Gastrocnemius medialis (tissue), 4 donors: ENCODE results near the gene GABRD. TPM values are rescaled to one million over a fixed set of nuclear protein-coding genes. Genes with fewer than 3 reads are reported as not detected.

Experiments used
- ATAC-seq, 2 donors: fragments of 150-250 bp; one replicate each; pipeline ENCODE4 v1.9.1; 2016
- DNase-seq, 2 donors: peaks; one replicate each; pipeline ENCODE4 v3.0.0-alpha.2; 2019
- H3K27ac ChIP-seq, 4 donors: fragments of 200-600 bp; sonication (generic); 1 replicate in 1 of 4; 2 replicates in 3 of 4; pipeline ENCODE4 v1.5.1; 2016 to 2018; ENCODE audit warnings: mild to moderate bottlenecking in 2 of 4, moderate library complexity in 1 of 4
- H3K27me3 ChIP-seq, 3 donors: fragments of 200-600 bp; sonication (generic) in 2 of 3; 1 replicate in 1 of 3; 2 replicates in 2 of 3; pipeline versions ENCODE4 v1.5.1 to v1.6.0; 2016 to 2019; ENCODE audit warnings: mild to moderate bottlenecking in 1 of 3, moderate library complexity in 1 of 3
- H3K36me3 ChIP-seq, 2 donors: fragments of 200-600 bp; sonication (generic) in 1 of 2; one replicate each; pipeline ENCODE4 v1.5.1; 2017 to 2018
- H3K4me1 ChIP-seq, 2 donors: fragments of 200-600 bp; sonication (generic) in 1 of 2; one replicate each; pipeline ENCODE4 v1.5.1; 2016 to 2017; ENCODE audit warnings: mild to moderate bottlenecking in 2 of 2
- H3K4me3 ChIP-seq, 4 donors: fragments of 200-600 bp; sonication (generic) in 3 of 4; 1 replicate in 1 of 4; 2 replicates in 3 of 4; pipeline ENCODE4 v1.5.1; 2016 to 2019; ENCODE audit warnings: mild to moderate bottlenecking in 2 of 4
- H3K9me3 ChIP-seq, 3 donors: fragments of 200-600 bp; sonication (generic) in 2 of 3; 1 replicate in 1 of 3; 2 replicates in 2 of 3; pipeline ENCODE4 v1.5.1; 2016 to 2019
- POLR2A ChIP-seq, 2 donors: fragments of 450-650 bp; IDR thresholded peaks; one replicate each; pipeline ENCODE4 v1.6.1; 2017; ENCODE audit warnings: antibody characterized with exemption in 2 of 2, mild to moderate bottlenecking in 2 of 2, moderate library complexity in 2 of 2
- in situ Hi-C, 4 donors: fragments of 200-750 bp; cut with MboI; loops; one replicate each; pipeline versions ENCODE4 v1.15.0 to v1.8.0; 2017; ENCODE audit warnings: low sequenced_read_pairs in 4 of 4
- intact Hi-C: fragments of 100-400 bp; cut with DNase I; formaldehyde crosslinking; loops from one replicate; pipeline ENCODE4 v1.15.1; 2023; ENCODE audit warnings: low total_unique reads
- total RNA-seq, 4 donors: library from RNA; depleted of rRNA; stranded (reverse); fragments of >200 nt; gene quantifications; one replicate each; pipeline versions ENCODE4 v1.1.0 to v1.2.3, GENCODE V29; 2016
- TF ChIP-seq, protein P1 (sequence below), 5 experiments: fragments of 450-650 bp in 3 of 5; fragments of 200-600 bp in 2 of 5; sonication (generic) in 2 of 5; IDR thresholded peaks in 4 of 5; conservative IDR thresholded peaks in 1 of 5; 1 replicate in 4 of 5; 2 replicates in 1 of 5; pipeline ENCODE4 v1.5.1; 2016 to 2019; ENCODE audit warnings: antibody characterized with exemption in 5 of 5, mild to moderate bottlenecking in 3 of 5, moderate library complexity in 3 of 5

The GABRD gene
- total RNA-seq, 4 donors from 2014 or later, result 1.9 TPM; not detected in 3

DNA sequence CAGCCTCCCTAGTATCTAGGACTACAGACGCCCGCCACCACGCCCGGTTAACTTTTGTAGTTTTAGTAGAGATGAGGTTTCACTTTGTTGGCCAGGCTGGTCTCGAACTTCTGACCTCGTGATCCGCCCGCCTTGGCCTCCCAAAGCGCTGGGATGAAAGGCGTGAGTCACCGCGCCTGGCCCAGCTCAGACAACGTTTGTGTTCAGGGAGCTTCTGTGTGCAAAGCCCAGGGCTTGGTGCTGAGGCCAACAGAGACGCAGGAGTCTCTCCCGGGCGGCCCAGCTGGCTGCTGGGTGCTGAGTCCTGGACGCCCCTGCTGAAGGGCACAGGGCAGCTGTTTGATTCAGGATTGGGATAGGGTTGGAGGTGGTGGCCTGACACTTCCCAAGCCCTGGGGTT, 34.1 kb downstream of the GABRD start:
- H3K36me3 ChIP-seq, result no peaks in the 10 kb centered on the region
- DNase-seq, result no peak
- in situ Hi-C loops, result no loop called here
- H3K4me1 ChIP-seq, result no peaks in the 10 kb centered on the region
- no peak overlapping the region for H3K27ac ChIP-seq
- no peak overlapping the region for H3K4me3 ChIP-seq
- H3K9me3 ChIP-seq, result no peaks in the 10 kb centered on the region
- ATAC-seq, result no peak
- no peak for TF ChIP-seq POLR2A (IDR thresholded peaks at IDR 0.05)
- TF ChIP-seq, protein P1, sequence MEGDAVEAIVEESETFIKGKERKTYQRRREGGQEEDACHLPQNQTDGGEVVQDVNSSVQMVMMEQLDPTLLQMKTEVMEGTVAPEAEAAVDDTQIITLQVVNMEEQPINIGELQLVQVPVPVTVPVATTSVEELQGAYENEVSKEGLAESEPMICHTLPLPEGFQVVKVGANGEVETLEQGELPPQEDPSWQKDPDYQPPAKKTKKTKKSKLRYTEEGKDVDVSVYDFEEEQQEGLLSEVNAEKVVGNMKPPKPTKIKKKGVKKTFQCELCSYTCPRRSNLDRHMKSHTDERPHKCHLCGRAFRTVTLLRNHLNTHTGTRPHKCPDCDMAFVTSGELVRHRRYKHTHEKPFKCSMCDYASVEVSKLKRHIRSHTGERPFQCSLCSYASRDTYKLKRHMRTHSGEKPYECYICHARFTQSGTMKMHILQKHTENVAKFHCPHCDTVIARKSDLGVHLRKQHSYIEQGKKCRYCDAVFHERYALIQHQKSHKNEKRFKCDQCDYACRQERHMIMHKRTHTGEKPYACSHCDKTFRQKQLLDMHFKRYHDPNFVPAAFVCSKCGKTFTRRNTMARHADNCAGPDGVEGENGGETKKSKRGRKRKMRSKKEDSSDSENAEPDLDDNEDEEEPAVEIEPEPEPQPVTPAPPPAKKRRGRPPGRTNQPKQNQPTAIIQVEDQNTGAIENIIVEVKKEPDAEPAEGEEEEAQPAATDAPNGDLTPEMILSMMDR (IDR thresholded peaks at IDR 0.05 in 4 of 5, conservative IDR thresholded peaks at IDR 0.05 in 1 of 5), result no peak
- intact Hi-C loops, result no loop called here
- peaks cover 24 to 36% (median 28%) of the 10 kb centered on the region in 3 donors for H3K27me3 ChIP-seq

DNA sequence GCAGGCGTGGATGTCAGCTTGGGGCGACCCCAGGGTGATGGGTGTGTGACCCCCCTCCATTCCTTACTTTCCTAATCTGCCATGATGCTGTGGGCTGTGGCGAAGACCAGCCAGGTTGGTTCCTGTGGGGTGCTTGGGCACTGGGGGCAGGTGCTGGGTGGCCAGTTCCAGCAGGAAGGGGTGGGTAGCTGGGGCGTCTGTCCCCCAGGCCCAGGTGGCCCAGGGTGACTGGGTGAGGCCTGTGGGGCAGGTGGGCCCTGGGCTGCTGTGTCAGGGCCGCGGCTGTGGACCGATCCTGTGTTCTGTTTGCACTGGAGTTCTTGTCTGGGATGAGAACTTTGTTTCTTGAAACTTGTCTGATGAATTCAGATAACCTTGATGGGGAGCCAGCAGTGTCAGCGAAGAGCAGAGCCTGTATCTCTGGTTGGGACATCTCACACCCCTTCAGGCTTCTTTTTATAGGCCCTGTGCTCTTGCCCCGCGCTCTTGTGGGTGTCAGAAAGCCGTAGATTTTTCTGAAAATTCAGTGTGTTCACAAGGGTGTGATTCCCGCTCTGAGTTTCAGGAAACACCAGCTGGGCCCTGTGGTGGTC, 34.7 kb downstream of the GABRD start:
- in situ Hi-C loops (no loop called here), intact Hi-C loops (no loop called here)
- no peak overlapping the region for H3K4me3 ChIP-seq
- TF ChIP-seq POLR2A (IDR thresholded peaks at IDR 0.05), result no peak
- TF ChIP-seq, protein P1 (IDR thresholded peaks at IDR 0.05 in 4 of 5, conservative IDR thresholded peaks at IDR 0.05 in 1 of 5), result no peak
- DNase-seq, result no peak
- H3K27ac ChIP-seq, result no peak overlapping the region
- no peaks in the 10 kb centered on the region for H3K36me3 ChIP-seq
- ATAC-seq, result no peak
- H3K4me1 ChIP-seq, result no peaks in the 10 kb centered on the region
- H3K27me3 ChIP-seq, result peaks cover 19 to 31% (median 31%) of the 10 kb centered on the region in 3 donors
- no peaks in the 10 kb centered on the region for H3K9me3 ChIP-seq

DNA sequence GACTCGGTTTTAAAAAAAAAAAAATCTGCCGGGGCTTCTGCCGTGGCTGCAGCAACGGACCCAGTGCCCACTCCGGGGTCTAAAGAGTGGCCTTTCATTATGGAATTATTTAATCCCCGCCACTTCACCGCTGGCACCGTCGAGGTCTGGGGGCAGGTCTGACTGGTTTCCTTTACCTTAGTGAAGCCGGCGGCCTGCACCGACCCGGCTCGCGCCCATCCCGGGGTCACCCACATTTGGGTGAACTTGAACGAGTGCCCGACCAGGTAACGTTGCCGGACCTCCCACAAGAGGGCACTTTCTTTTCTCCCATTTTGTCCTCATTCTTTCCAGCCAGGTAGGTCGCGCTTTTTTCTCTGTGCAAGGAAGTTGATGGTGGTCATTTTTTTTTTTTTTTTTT, 35.4 kb downstream of the GABRD start:
- TF ChIP-seq POLR2A (IDR thresholded peaks at IDR 0.05), result no peak
- TF ChIP-seq, protein P1 (IDR thresholded peaks at IDR 0.05 in 4 of 5, conservative IDR thresholded peaks at IDR 0.05 in 1 of 5), result no peak
- H3K4me1 ChIP-seq, result no peaks in the 10 kb centered on the region
- no peak overlapping the region for H3K4me3 ChIP-seq
- intact Hi-C loops (no loop called here), in situ Hi-C loops (no loop called here)
- H3K27me3 ChIP-seq, result peaks cover 14 to 30% (median 24%) of the 10 kb centered on the region in 3 donors
- H3K27ac ChIP-seq, result no peak overlapping the region
- H3K9me3 ChIP-seq, result no peaks in the 10 kb centered on the region
- no peak for DNase-seq
- ATAC-seq, result no peak
- no peaks in the 10 kb centered on the region for H3K36me3 ChIP-seq

DNA sequence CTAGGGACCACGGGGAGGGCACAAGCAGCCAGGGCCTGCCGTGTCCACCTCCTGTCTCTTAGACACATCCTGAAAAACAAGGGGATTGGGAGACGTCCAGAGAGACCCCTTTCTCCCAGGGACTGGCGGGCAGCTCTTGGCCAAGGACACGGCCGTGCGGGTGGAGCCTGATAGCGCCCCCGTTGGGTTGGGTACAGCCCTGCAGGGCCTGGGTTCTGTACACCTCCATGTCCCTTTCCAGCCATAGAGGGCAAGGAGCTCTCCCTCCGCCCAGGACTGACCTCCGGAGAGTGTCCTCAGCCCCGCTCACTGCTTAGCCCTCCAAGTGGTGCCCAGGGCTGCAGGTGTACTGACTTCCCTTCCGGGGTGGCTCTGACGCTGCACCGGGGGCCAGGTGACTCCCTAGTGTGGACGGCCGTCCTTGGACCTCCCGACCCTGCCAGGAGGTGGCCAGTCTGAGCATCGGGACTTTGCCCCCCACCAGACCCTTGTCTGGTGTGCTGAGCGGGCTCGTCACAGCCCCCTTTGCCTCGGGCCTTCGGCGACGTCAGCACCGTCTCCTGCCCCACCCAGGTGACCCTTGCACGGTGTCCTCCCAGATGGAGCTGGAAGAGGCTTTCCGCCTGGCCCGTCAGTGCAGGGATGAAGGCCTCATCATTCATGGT, 36.9 kb downstream of the GABRD start:
- ATAC-seq, result no peak
- Histone ChIP-seq H3K4me3 (no peak overlapping the region), H3K9me3 (no peaks in the 10 kb centered on the region), H3K27me3 (peaks cover 7 to 20% (median 18%) of the 10 kb centered on the region in 3 donors), H3K36me3 (no peaks in the 10 kb centered on the region), H3K4me1 (no peaks in the 10 kb centered on the region), H3K27ac (no peak overlapping the region)
- no peak for DNase-seq
- in situ Hi-C loops (no loop called here), intact Hi-C loops (no loop called here)
- no peak for TF ChIP-seq POLR2A (IDR thresholded peaks at IDR 0.05)
- TF ChIP-seq, protein P1 (IDR thresholded peaks at IDR 0.05 in 4 of 5, conservative IDR thresholded peaks at IDR 0.05 in 1 of 5), result no peak
